Keratinocyte (primary cell): ENCODE measurements around the gene NUSAP1. TPM values are rescaled to one million over a fixed set of nuclear protein-coding genes. Genes with fewer than 3 reads are reported as not detected.

Experiments
- DNase-seq: peaks from one replicate; pipeline ENCODE4 v3.0.0-alpha.2; 2011; ENCODE audit warnings: low read depth, missing footprints, low spot score
- FAIRE-seq: peaks from 2 replicates; lab custom pipeline; 2011; peaks lifted over from hg19 to GRCh38; lab: Jason Lieb, UNC
- H2AFZ ChIP-seq: 2 replicates; pipeline ENCODE4 v1.6.0; 2012; ENCODE audit warnings: low read length, control low read depth, inconsistent platforms; ENCODE audit not compliant: control insufficient read depth
- H3K27ac ChIP-seq: 2 replicates; pipeline ENCODE4 v1.5.1; 2011; ENCODE audit warnings: low read length; ENCODE audit not compliant: control insufficient read depth, insufficient read depth
- H3K27me3 ChIP-seq: 3 replicates; pipeline ENCODE4 v1.6.0; 2011; ENCODE audit warnings: low read length; ENCODE audit not compliant: control insufficient read depth, insufficient read depth; ENCODE audit errors: extremely low read depth
- H3K36me3 ChIP-seq, 2 experiments: 2 replicates in 1 of 2; 3 replicates in 1 of 2; pipeline ENCODE4 v1.5.1; 2011; ENCODE audit warnings: low read length in 2 of 2, mild to moderate bottlenecking in 1 of 2; ENCODE audit not compliant: control insufficient read depth in 2 of 2, insufficient read depth in 2 of 2; ENCODE audit errors: extremely low read depth in 1 of 2
- H3K4me1 ChIP-seq: 3 replicates; pipeline ENCODE4 v1.5.1; 2011; ENCODE audit warnings: low read length; ENCODE audit not compliant: control insufficient read depth, insufficient read depth; ENCODE audit errors: extremely low read depth
- H3K4me2 ChIP-seq: 3 replicates; pipeline ENCODE4 v1.6.0; 2011; ENCODE audit warnings: low read depth, low read length; ENCODE audit not compliant: control insufficient read depth, insufficient read depth; ENCODE audit errors: extremely low read depth
- H3K4me3 ChIP-seq, 3 experiments: fragments of 200-600 bp in 1 of 3; sonication (generic) in 1 of 3; 2 replicates in 2 of 3; 3 replicates in 1 of 3; pipeline ENCODE4 v1.5.1; 2011 to 2016; ENCODE audit warnings: low read length in 3 of 3, mild to moderate bottlenecking in 3 of 3, control low read depth in 2 of 3, inconsistent platforms in 1 of 3, low read depth in 1 of 3, mixed read lengths in 1 of 3, mixed run types in 1 of 3, moderate library complexity in 1 of 3; ENCODE audit not compliant: control insufficient read depth in 2 of 3, insufficient read depth in 2 of 3; ENCODE audit errors: extremely low read depth in 1 of 3
- H3K79me2 ChIP-seq: 2 replicates; pipeline ENCODE4 v1.6.0; 2012; ENCODE audit warnings: low read length; ENCODE audit not compliant: control insufficient read depth, insufficient read depth
- H3K9ac ChIP-seq: 3 replicates; pipeline ENCODE4 v1.6.0; 2011; ENCODE audit warnings: low read length; ENCODE audit not compliant: control insufficient read depth, insufficient read depth; ENCODE audit errors: extremely low read depth
- H3K9me1 ChIP-seq: 3 replicates; pipeline ENCODE4 v1.6.0; 2011; ENCODE audit warnings: low read length; ENCODE audit not compliant: control insufficient read depth, insufficient read depth; ENCODE audit errors: extremely low read depth
- H3K9me3 ChIP-seq: 2 replicates; pipeline ENCODE4 v1.5.1; 2012; ENCODE audit warnings: low read depth, low read length; ENCODE audit not compliant: control insufficient read depth
- H4K20me1 ChIP-seq: 3 replicates; pipeline ENCODE4 v1.6.0; 2011; ENCODE audit warnings: low read length; ENCODE audit not compliant: control insufficient read depth, insufficient read depth; ENCODE audit errors: extremely low read depth
- CTCF ChIP-seq, 3 experiments: IDR thresholded peaks in 1 of 3; conservative IDR thresholded peaks in 1 of 3; optimal IDR thresholded peaks in 1 of 3; 2 replicates in 2 of 3; 3 replicates in 1 of 3; pipeline versions ENCODE3 to v1.5.1; 2011; ENCODE audit warnings: low read length in 3 of 3, mild to moderate bottlenecking in 3 of 3, moderate library complexity in 2 of 3, control low read depth in 1 of 3, inconsistent platforms in 1 of 3; ENCODE audit not compliant: insufficient read depth in 2 of 3; ENCODE audit errors: extremely low read depth in 1 of 3
- EZH2 ChIP-seq: IDR thresholded peaks from one replicate; pipeline ENCODE4 v1.6.1; 2012; ENCODE audit warnings: inconsistent platforms, mild to moderate bottlenecking, low read length, moderate library complexity
- dilution Hi-C: fragments of 300-500 bp; cut with MboI; formaldehyde crosslinking; loops from one replicate; pipeline ENCODE4 v1.7.0; 2020; ENCODE audit warnings: low sequenced_read_pairs; ENCODE audit not compliant: extremely low pct_ligation_motif_present
- polyA plus RNA-seq, 5 experiments: library from polyadenylated mRNA; depleted of rRNA in 3 of 5; stranded (reverse) in 3 of 5; stranded (forward) in 1 of 5; unstranded in 1 of 5; fragments of >200 nt; gene quantifications; 1 replicate in 1 of 5; 2 replicates in 3 of 5; 3 replicates in 1 of 5; pipeline versions ENCODE4 v1.2.1 to v1.2.3, GENCODE V29; 2011 to 2012; ENCODE audit warnings: missing spikeins in 2 of 5, low read depth in 1 of 5, low replicate concordance in 1 of 5

The NUSAP1 gene
- polyA plus RNA-seq, 1 donor (not counting 4 experiments of a cell fraction or from before 2014, with no cell fraction given) = 39.5 TPM

- no peak overlapping the region for H3K4me3 ChIP-seq
- no peak overlapping the region for H3K4me2 ChIP-seq
- H3K9ac ChIP-seq = no peak overlapping the region
- no peaks in the 10 kb centered on the region for H3K4me1 ChIP-seq
- dilution Hi-C loops = no loop called here
- H4K20me1 ChIP-seq = no peaks in the 10 kb centered on the region
- H2AFZ ChIP-seq = no peak overlapping the region
- no peak overlapping the region for H3K27ac ChIP-seq
- no peaks in the 10 kb centered on the region for H3K9me3 ChIP-seq
- no peak for DNase-seq
- no peaks in the 10 kb centered on the region for H3K9me1 ChIP-seq
- no peaks in the 10 kb centered on the region for H3K27me3 ChIP-seq
- FAIRE-seq = no peak
- TF ChIP-seq CTCF (optimal IDR thresholded peaks at IDR 0.05 in 1 of 3, IDR thresholded peaks at IDR 0.05 in 1 of 3, conservative IDR thresholded peaks at IDR 0.05 in 1 of 3; ENCODE audit: extremely low read depth in 1 of 3, insufficient read depth in 2 of 3, low read length in 3 of 3) (no peak), EZH2 (no peak)
- peaks cover 0 to 9% of the 10 kb centered on the region in 2 experiments for H3K36me3 ChIP-seq
- no peaks in the 10 kb centered on the region for H3K79me2 ChIP-seq
These were observed 14.6 kb downstream of the NUSAP1 start for GRCh38 chr15:41347236-41347635.

- dilution Hi-C loops = no loop called here
- peaks cover 0 to 19% of the 10 kb centered on the region in 2 experiments for H3K36me3 ChIP-seq
- H3K79me2 ChIP-seq = no peaks in the 10 kb centered on the region
- H3K27ac ChIP-seq = no peak overlapping the region
- no peaks in the 10 kb centered on the region for H3K4me1 ChIP-seq
- TF ChIP-seq EZH2 = no peak
- no peak for TF ChIP-seq CTCF (optimal IDR thresholded peaks at IDR 0.05 in 1 of 3, IDR thresholded peaks at IDR 0.05 in 1 of 3, conservative IDR thresholded peaks at IDR 0.05 in 1 of 3; ENCODE audit: extremely low read depth in 1 of 3, insufficient read depth in 2 of 3, low read length in 3 of 3)
- no peak for FAIRE-seq
- no peak overlapping the region for H3K9ac ChIP-seq
- no peaks in the 10 kb centered on the region for H4K20me1 ChIP-seq
- no peak overlapping the region for H3K4me3 ChIP-seq
- no peaks in the 10 kb centered on the region for H3K27me3 ChIP-seq
- no peak overlapping the region for H2AFZ ChIP-seq
- H3K4me2 ChIP-seq = no peak overlapping the region
- H3K9me3 ChIP-seq = no peaks in the 10 kb centered on the region
- H3K9me1 ChIP-seq = no peaks in the 10 kb centered on the region
- DNase-seq = no peak
These were observed 17.5 kb downstream of the NUSAP1 start for GRCh38 chr15:41350057-41350717.
